ENCODE data around the gene SCAMP1. TPM values are rescaled to one million over a fixed set of nuclear protein-coding genes. Genes with fewer than 3 reads are reported as not detected.

The SCAMP1 gene
- total and polyA plus RNA-seq, 9 donors: 13.6 to 38.8 (median 35.5) TPM

GRCh38 chr5:78416677-78417425 is 56.4 kb downstream of the SCAMP1 start:
- no peak for TF ChIP-seq EP300 (IDR thresholded peaks at IDR 0.05)
- TF ChIP-seq CTCF (IDR thresholded peaks at IDR 0.05): no peak
- no peak for TF ChIP-seq POLR2A (IDR thresholded peaks at IDR 0.05)
- no peaks in the 10 kb centered on the region for H3K4me1 ChIP-seq (ENCODE audit: insufficient read depth)
- intact Hi-C loops (cut with DNase I): no loop called here
- H3K36me3 ChIP-seq: no peaks in the 10 kb centered on the region
- no peaks in the 10 kb centered on the region for H3K27me3 ChIP-seq
- no peak overlapping the region for H3K27ac ChIP-seq
- WGBS, 3 donors: 90 to 99% (median 92%) methylated on average over 1 of the region's 1 CpG
- H3K9me3 ChIP-seq: no peaks in the 10 kb centered on the region
- H3K4me3 ChIP-seq: no peak overlapping the region
- no peak for DNase-seq

GRCh38 chr5:78419396-78419795 is 59.0 kb downstream of the SCAMP1 start:
- TF ChIP-seq CTCF (IDR thresholded peaks at IDR 0.05) (no peak), POLR2A (IDR thresholded peaks at IDR 0.05) (no peak), EP300 (IDR thresholded peaks at IDR 0.05) (no peak)
- no peaks in the 10 kb centered on the region for H3K27me3 ChIP-seq
- no peak overlapping the region for H3K27ac ChIP-seq
- H3K36me3 ChIP-seq: no peaks in the 10 kb centered on the region
- WGBS, 3 donors: 31 to 50% (median 39%) methylated on average over 3 of the region's 3 CpGs
- DNase-seq: no peak
- intact Hi-C loops (cut with DNase I): no loop called here
- H3K4me3 ChIP-seq: no peak overlapping the region
- H3K9me3 ChIP-seq: no peaks in the 10 kb centered on the region
- H3K4me1 ChIP-seq (ENCODE audit: insufficient read depth): no peaks in the 10 kb centered on the region

- no peak for DNase-seq
- H3K4me1 ChIP-seq (ENCODE audit: insufficient read depth): no peaks in the 10 kb centered on the region
- no peaks in the 10 kb centered on the region for H3K27me3 ChIP-seq
- no peaks in the 10 kb centered on the region for H3K9me3 ChIP-seq
- intact Hi-C loops (cut with DNase I): no loop called here
- no peak overlapping the region for H3K4me3 ChIP-seq
- TF ChIP-seq CTCF (IDR thresholded peaks at IDR 0.05): no peak
- TF ChIP-seq EP300 (IDR thresholded peaks at IDR 0.05): no peak
- no peak for TF ChIP-seq POLR2A (IDR thresholded peaks at IDR 0.05)
- no peaks in the 10 kb centered on the region for H3K36me3 ChIP-seq
- no peak overlapping the region for H3K27ac ChIP-seq
Measured at GRCh38 chr5:78420548-78420947, 60.1 kb downstream of the SCAMP1 start.

GRCh38 chr5:78424665-78425064 is 64.2 kb downstream of the SCAMP1 start:
- TF ChIP-seq EP300 (IDR thresholded peaks at IDR 0.05) (no peak), POLR2A (IDR thresholded peaks at IDR 0.05) (no peak), CTCF (IDR thresholded peaks at IDR 0.05) (no peak)
- Histone ChIP-seq H3K27me3 (no peaks in the 10 kb centered on the region), H3K36me3 (no peaks in the 10 kb centered on the region), H3K27ac (no peak overlapping the region), H3K4me3 (no peak overlapping the region), H3K9me3 (no peaks in the 10 kb centered on the region), H3K4me1 (ENCODE audit: insufficient read depth) (no peaks in the 10 kb centered on the region)
- intact Hi-C loops (cut with DNase I): no loop called here
- WGBS, 3 donors: 93 to 98% (median 98%) methylated on average over 3 of the region's 3 CpGs
- no peak for DNase-seq
